ENCODE data around the gene TRIP10.
"Not testable (repeated sequence)": the region's sequence is repeated elsewhere in the genome, so short reads cannot be mapped to it uniquely, and the experiment has no call there.

Gene TRIP10

DNA sequence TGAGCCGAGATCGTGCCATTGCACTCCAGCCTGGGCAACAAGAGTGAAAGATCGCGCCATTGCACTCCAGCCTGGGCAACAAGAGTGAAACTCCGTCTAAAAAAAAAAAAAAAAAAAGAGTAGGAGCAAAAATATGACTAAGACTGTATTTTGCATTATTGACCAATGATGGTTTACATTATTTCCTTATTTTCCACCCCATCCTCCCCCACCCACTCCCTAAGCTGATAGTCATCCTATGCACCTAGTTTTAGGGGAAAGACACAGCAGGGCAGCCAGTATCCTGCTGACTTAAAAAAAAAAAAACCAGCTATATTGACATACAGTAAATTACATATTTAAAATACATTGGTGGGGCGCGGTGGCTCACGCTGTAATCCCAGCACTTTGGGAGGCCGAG lies 58.2 kb downstream of the TRIP10 start:
- no peak for DNase-seq (ENCODE audit: low read depth)

DNA sequence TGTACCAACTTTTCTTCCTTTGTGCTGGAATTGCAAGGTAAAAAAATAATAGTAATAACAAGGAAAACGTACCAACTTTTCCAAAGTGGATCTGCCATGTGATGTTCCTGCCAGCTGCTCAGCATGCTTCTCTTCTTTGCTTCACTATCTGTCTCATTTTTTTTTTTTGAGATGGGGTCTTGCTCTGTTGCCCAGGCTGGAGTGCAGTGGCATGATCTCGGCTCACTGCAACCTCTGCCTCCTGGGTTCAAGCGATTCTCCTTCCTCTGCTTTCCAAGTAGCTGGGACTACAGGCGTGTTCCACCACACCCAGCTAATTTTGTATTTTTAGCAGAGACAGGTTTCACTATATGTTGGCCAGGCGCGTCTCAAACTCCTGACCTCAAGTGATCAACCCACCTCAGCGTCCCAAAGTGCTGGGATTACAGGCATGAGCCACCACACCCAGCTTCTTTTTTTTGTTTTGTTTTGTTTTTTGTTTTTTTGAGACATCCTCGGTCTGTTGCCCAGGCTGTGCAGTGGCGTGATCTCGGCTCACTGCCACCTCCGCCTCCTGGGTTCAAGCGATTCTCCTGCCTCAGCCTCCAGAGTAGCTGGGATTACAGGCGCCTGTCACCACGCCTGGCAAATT lies 60.8 kb downstream of the TRIP10 start:
- not testable (repeated sequence) for DNase-seq (ENCODE audit: low read depth)

DNA sequence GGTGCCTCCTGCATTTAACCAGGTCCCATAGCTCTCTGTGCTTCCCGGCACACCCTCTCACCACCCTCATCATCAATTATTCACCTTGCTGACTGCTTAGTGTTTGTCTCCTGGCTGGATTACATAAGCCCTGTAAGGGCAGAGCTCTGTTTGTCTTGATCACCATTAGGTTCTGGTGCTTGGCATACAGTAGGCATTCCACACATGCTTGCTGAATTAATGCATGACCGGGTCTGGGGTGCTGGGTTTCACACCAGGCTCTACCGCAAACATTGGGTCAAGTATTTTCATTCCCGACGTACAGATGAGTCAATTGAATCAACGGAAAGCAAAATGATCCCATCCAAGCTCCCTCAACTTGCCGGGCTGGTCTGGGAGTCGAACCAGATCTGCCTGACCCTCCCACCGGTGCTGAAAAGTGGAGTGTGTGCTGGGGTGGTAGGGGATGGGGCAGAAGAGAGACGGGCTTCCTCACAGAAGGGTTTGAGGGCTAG lies 61.6 kb downstream of the TRIP10 start:
- DNase-seq (ENCODE audit: low read depth) = no peak

Data from activated T-helper 9 cell treated with anti-CD3 and anti-CD28 coated beads, Interleukin-2, amount 50 U/mL, for 16 hours (primary cell).